CD4-positive, alpha-beta T cell treated with Interleukin-4 for 4 hours (primary cell): ENCODE results near the gene MRPL51.
"Not testable (repeated sequence)": the region's sequence is repeated elsewhere in the genome, so short reads cannot be mapped to it uniquely, and the experiment has no call there.

ENCODE experiments used
- DNase-seq: peaks from one replicate; pipeline ENCODE4 v3.0.0-alpha.2; 2020

MRPL51 gene

DNA sequence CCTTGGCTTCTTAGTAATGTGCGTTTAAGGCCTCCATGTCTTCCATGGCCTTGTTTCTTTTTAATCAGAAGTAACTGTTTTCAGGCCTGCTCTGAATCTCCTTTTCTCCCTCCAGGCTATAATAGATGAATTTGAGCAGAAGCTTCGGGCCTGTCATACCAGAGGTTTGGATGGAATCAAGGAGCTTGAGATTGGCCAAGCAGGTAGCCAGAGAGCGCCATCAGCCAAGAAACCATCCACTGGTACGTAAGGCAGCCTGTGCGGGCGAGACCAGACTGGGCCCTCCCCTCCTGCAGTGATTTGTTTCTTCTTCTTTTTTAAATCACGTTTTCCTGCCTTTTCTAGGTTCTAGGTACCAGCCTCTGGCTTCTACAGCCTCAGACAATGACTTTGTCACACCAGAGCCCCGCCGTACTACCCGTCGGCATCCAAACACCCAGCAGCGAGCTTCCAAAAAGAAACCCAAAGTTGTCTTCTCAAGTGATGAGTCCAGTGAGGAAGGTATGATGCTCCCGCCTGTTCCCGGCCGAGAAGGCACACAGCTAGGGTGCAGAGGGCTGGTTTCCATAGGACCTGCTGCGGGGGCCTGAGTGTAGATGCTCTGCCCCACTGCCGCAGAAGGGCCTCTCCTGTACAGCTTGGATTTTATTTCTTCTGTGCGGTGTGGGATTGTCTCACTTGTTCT, 37.7 kb upstream of the MRPL51 start:
- DNase-seq = no peak

GRCh38 chr12:6529291-6529737, 36.3 kb upstream of the MRPL51 start:
- DNase-seq = no peak

- DNase-seq = no peak
These were observed 35.6 kb upstream of the MRPL51 start for GRCh38 chr12:6528539-6529235.

- no peak for DNase-seq
These were observed 34.6 kb upstream of the MRPL51 start for GRCh38 chr12:6527711-6528110.

GRCh38 chr12:6526766-6527525, 33.9 kb upstream of the MRPL51 start:
- DNase-seq = no peak

DNA sequence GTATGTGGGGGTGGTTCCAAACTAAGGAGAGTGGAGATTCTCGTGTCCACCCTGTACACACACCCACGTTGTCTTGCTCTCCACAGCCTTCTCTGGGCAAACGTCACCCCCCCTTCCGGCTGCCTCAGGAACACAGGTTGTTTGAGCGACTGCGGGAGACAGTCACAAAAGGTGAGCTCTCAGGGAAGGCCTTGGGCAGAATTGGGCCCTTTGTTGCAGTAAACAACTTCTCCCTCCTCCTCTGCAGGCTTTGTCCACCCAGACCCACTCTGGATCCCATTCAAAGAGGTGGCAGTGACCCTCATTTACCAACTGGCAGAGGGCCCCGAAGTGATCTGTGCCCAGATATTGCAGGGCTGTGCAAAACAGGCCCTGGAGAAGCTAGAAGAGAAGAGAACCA, 33.1 kb upstream of the MRPL51 start:
- DNase-seq = no peak

- DNase-seq = no peak
These were observed 31.6 kb upstream of the MRPL51 start for GRCh38 chr12:6524648-6525047.

- DNase-seq = no peak
These were observed 30.6 kb upstream of the MRPL51 start for GRCh38 chr12:6523708-6524107.

- no peak for DNase-seq
These were observed 29.1 kb upstream of the MRPL51 start for GRCh38 chr12:6522193-6522592.

DNA sequence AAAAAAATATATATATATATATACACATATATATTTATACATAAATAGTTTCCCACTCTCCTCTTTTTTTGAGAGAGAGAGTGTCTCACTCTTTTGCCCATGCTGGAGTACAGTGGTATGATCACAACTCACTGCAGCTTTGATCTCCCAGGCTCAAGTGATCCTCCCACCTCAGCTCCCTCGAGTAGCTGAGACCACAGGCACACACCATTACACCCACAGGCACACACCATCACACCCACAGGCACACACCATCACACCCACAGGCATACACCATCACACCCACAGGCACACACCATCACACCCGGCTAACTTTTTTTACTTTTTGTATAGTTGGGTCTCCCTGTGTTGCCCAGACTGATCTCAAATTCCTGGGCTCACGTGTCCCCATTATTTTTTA, 27.1 kb upstream of the MRPL51 start:
- no peak for DNase-seq

GRCh38 chr12:6508087-6508486, 15.0 kb upstream of the MRPL51 start:
- DNase-seq = no peak

GRCh38 chr12:6507102-6507998, 14.3 kb upstream of the MRPL51 start:
- DNase-seq = no peak

DNA sequence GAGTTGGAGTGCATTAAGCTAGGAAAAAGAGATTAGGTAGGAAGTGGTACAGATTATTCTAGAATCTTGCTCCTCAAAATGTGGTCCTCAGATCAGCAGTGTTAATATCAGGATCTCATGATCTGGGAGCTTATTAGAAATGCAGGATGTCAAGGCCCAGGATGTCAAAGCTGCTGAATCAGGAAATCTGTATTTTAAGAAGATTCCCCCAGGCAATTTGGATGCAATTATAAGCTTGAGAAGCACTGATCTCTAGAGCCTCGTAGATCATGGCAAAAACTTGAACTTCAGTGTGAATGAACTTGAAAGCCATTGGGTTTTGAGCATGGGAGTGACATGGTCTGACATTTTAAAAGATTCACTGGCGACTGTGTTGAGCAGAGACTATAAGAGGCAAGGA, 7.4 kb upstream of the MRPL51 start:
- DNase-seq = no peak

DNA sequence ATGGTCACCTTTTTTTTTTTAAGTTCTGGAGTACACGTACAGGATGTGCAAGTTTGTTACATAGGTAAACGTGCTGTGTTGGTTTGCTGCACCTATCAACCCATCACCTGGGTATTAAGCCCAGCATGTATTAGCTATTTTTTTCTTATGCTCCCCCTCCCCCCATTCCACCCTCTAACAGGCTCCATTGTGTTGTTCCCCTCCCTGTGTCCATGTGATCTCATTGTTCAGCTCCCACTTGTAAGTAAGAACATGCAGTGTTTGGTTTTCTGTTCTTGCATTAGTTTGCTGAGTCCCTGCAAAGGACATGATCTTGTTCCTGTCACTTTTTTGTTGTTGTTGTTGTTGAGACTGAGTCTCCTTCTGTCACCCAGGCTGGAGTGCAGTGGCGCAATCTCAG, 4.2 kb upstream of the MRPL51 start:
- DNase-seq = not testable (repeated sequence)

- no peak for DNase-seq
These were observed 1.9 kb upstream of the MRPL51 start for GRCh38 chr12:6494968-6495367.

GRCh38 chr12:6494258-6494743, 1.2 kb upstream of the MRPL51 start:
- DNase-seq = no peak

- peak; percentile 96 for DNase-seq
These were observed 615 bp upstream of the MRPL51 start, which contains the start of gene NCAPD2 for GRCh38 chr12:6493497-6494257. NCAPD2 (plus strand) TSS chr12:6494102; CDS start chr12:6495099, 997 bp downstream.

DNA sequence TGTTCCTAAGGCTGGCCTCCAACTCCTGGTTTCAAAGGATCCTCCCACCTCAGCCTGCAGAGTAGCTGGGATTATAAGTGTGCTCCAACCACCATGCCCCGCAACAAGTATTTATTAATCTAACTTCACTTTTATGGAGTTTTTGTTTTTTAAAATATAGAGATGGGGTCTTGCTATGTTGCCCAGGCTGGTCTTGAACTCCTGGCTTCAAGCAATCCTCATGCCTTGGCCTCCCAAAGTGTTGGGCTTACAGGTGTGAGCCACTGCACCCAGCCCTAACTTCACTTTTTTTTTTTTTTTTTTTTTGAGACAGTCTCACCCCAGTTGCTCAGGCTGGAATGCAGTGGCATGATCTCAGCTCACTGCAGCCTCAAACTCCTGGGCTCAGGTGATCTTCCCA, 2.4 kb downstream of the MRPL51 start:
- not testable (repeated sequence) for DNase-seq

- DNase-seq = no peak
These were observed 3.6 kb downstream of the MRPL51 start for GRCh38 chr12:6489449-6489848.

DNA sequence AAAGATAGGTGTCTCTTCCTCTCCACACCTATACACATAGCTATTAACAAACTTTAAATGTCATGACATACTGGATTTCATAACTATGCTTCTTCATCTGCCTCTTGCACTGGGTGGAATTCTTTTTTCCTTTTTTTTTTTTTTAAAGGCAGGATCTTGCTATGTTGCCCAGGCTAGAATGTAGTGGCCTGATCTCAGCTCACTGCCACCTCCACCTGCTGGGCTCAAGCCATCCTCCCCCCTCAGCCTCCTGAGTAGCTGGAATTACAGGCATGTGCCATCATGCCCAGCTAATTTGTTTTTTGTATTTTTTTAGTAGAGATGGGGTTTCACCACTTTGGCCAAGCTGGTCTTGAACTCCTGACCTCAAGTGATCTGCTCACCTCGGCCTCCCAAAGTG, 4.8 kb downstream of the MRPL51 start:
- DNase-seq = no peak

DNA sequence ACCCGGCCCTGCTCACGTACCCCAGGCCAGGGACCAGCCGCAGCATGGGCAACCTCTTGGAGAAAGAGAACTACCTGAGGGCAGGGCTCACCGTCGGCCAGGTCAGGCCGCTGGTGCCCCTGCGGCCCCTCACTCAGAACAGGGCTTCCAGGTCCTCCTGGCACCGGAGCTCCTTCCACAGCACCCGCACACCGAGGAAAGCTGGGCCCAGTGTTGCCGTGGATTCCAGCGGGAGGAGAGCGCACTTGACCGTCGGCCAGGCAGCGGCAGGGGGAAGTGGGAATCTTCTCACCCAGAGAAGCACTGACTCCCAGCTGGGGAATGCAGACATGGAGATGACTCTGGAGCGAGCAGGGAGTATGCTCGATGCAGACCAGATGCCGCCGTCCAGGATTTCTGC, 14.6 kb downstream of the MRPL51 start:
- no peak for DNase-seq
